Loucy (cell line): ENCODE data around the gene SMG7.

ENCODE experiments used
- H2AFZ ChIP-seq: fragments of 200-600 bp; sonication (generic); 2 replicates; pipeline ENCODE4 v1.6.0; 2016; ENCODE audit warnings: antibody characterized with exemption, mild to moderate bottlenecking, low read length, moderate library complexity
- H3F3A ChIP-seq: fragments of 200-600 bp; 2 replicates; pipeline ENCODE4 v1.6.0; 2016; ENCODE audit warnings: antibody characterized with exemption, low read depth, mild to moderate bottlenecking
- H3K27me3 ChIP-seq: fragments of 200-600 bp; sonication (generic); 2 replicates; pipeline ENCODE4 v1.6.1; 2014; ENCODE audit warnings: low read length, mild to moderate bottlenecking; ENCODE audit not compliant: insufficient read depth, poor library complexity, severe bottlenecking
- H3K36me3 ChIP-seq: fragments of 200-600 bp; sonication (generic); 2 replicates; pipeline ENCODE4 v1.6.1; 2016; ENCODE audit warnings: low read length; ENCODE audit not compliant: insufficient read depth
- H3K4me1 ChIP-seq: fragments of 200-600 bp; sonication (generic); 2 replicates; pipeline ENCODE4 v1.5.1; 2014; ENCODE audit warnings: low read length, mild to moderate bottlenecking; ENCODE audit not compliant: insufficient read depth, poor library complexity, severe bottlenecking
- H3K4me2 ChIP-seq: fragments of 200-600 bp; sonication (generic); 2 replicates; pipeline ENCODE4 v1.6.0; 2014; ENCODE audit warnings: antibody characterized with exemption, low read length, low read depth, mild to moderate bottlenecking; ENCODE audit not compliant: poor library complexity, severe bottlenecking
- H3K4me3 ChIP-seq: fragments of 200-600 bp; sonication (generic); 2 replicates; pipeline ENCODE4 v1.5.1; 2014; ENCODE audit warnings: low read length, mild to moderate bottlenecking, mixed read lengths; ENCODE audit not compliant: poor library complexity, severe bottlenecking
- H3K79me2 ChIP-seq: fragments of 200-600 bp; sonication (generic); 2 replicates; pipeline ENCODE4 v1.6.1; 2014; ENCODE audit warnings: low read length; ENCODE audit not compliant: insufficient read depth
- H3K9ac ChIP-seq: fragments of 200-600 bp; sonication (generic); 2 replicates; pipeline ENCODE4 v1.6.0; 2014; ENCODE audit warnings: mild to moderate bottlenecking, low read depth, low read length, moderate library complexity; ENCODE audit not compliant: poor library complexity, severe bottlenecking
- H3K9me2 ChIP-seq: fragments of 200-600 bp; sonication (generic); replicated peaks from 2 replicates; pipeline ENCODE4 v1.6.1; 2016; ENCODE audit warnings: low read depth, low read length, mixed read lengths
- H3K9me3 ChIP-seq: fragments of 200-600 bp; sonication (generic); 2 replicates; pipeline ENCODE4 v1.6.1; 2014; ENCODE audit warnings: mild to moderate bottlenecking, antibody characterized with exemption, low read length, low read depth; ENCODE audit not compliant: insufficient read depth
- H4K20me1 ChIP-seq: fragments of 200-600 bp; sonication (generic); 2 replicates; pipeline ENCODE4 v1.6.0; 2014; ENCODE audit warnings: antibody characterized with exemption, low read length, mild to moderate bottlenecking; ENCODE audit not compliant: insufficient read depth, poor library complexity, severe bottlenecking
- EZH2phosphoT487 ChIP-seq: fragments of 200-600 bp; IDR thresholded peaks from 2 replicates; pipeline ENCODE4 v1.6.1; 2018; ENCODE audit warnings: antibody characterized with exemption, mild to moderate bottlenecking, moderate library complexity, borderline replicate concordance
- TF ChIP-seq, protein P1 (sequence below): fragments of 200-600 bp; sonication (generic); conservative IDR thresholded peaks from 2 replicates; pipeline ENCODE4 v1.5.1; 2014; ENCODE audit warnings: mild to moderate bottlenecking, antibody characterized with exemption, low read length

The SMG7 gene

GRCh38 chr1:183493540-183494245 is 21.4 kb downstream of the SMG7 start:
- Histone ChIP-seq H3K9me2 (no peaks in the 10 kb centered on the region), H3K4me2 (no peak overlapping the region), H3K79me2 (peaks cover 94% of the 10 kb centered on the region), H3K9me3 (no peaks in the 10 kb centered on the region), H3K4me3 (no peak overlapping the region), H3F3A (no peaks in the 10 kb centered on the region), H3K4me1 (peaks cover 12% of the 10 kb centered on the region), H3K36me3 (no peaks in the 10 kb centered on the region; the same call in 1 of the 2 replicates), H3K27me3 (no peaks in the 10 kb centered on the region), H2AFZ (no peak overlapping the region), H4K20me1 (peaks cover 88% of the 10 kb centered on the region), H3K9ac (no peak overlapping the region)
- no peak for TF ChIP-seq EZH2phosphoT487
- TF ChIP-seq, protein P1, sequence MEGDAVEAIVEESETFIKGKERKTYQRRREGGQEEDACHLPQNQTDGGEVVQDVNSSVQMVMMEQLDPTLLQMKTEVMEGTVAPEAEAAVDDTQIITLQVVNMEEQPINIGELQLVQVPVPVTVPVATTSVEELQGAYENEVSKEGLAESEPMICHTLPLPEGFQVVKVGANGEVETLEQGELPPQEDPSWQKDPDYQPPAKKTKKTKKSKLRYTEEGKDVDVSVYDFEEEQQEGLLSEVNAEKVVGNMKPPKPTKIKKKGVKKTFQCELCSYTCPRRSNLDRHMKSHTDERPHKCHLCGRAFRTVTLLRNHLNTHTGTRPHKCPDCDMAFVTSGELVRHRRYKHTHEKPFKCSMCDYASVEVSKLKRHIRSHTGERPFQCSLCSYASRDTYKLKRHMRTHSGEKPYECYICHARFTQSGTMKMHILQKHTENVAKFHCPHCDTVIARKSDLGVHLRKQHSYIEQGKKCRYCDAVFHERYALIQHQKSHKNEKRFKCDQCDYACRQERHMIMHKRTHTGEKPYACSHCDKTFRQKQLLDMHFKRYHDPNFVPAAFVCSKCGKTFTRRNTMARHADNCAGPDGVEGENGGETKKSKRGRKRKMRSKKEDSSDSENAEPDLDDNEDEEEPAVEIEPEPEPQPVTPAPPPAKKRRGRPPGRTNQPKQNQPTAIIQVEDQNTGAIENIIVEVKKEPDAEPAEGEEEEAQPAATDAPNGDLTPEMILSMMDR, result no peak

DNA sequence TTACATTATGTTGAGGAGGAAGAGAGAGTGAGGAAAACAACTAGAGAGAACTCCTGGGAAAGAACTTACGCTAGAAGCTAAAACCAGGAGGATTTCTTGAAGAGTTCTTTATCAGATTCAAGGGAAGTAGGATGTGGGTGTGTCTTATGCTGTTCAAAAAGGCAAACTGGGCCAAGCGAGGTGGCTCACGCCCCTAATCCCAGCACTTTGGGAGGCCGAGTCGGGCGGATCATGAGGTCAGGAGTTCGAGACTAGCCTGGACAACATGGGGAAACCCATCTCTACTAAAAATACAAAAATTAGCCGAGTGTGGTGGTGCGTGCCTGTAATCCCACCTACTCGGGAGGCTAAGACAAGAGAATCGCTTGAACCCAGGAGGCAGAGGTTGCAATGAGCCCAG is 23.1 kb downstream of the SMG7 start:
- H4K20me1 ChIP-seq, result peaks cover 88% of the 10 kb centered on the region
- no peaks in the 10 kb centered on the region for H3K9me3 ChIP-seq
- no peak overlapping the region for H3K4me3 ChIP-seq

GRCh38 chr1:183497218-183497617 is 24.9 kb downstream of the SMG7 start:
- TF ChIP-seq, protein P1, result no peak
- TF ChIP-seq EZH2phosphoT487, result no peak
- Histone ChIP-seq H3F3A (no peaks in the 10 kb centered on the region), H2AFZ (no peak overlapping the region), H3K9ac (no peak overlapping the region), H3K4me1 (peaks cover 12% of the 10 kb centered on the region), H3K9me3 (no peaks in the 10 kb centered on the region), H3K4me3 (no peak overlapping the region), H3K27me3 (no peaks in the 10 kb centered on the region), H4K20me1 (peaks cover 91% of the 10 kb centered on the region), H3K79me2 (peaks cover 97% of the 10 kb centered on the region), H3K4me2 (no peak overlapping the region), H3K9me2 (no peaks in the 10 kb centered on the region), H3K36me3 (no peaks in the 10 kb centered on the region; the same call in 1 of the 2 replicates)

More for the DNA sequence above, 23.1 kb downstream of the SMG7 start:
- H3K27me3 ChIP-seq, result no peaks in the 10 kb centered on the region
- H3K9me2 ChIP-seq, result no peaks in the 10 kb centered on the region
- TF ChIP-seq, protein P1, result no peak
- TF ChIP-seq EZH2phosphoT487, result no peak
- H3K79me2 ChIP-seq, result peaks cover 95% of the 10 kb centered on the region
- H3K4me2 ChIP-seq, result no peak overlapping the region
- H3K9ac ChIP-seq, result no peak overlapping the region
- peaks cover 12% of the 10 kb centered on the region for H3K4me1 ChIP-seq
- no peaks in the 10 kb centered on the region for H3F3A ChIP-seq
- no peak overlapping the region for H2AFZ ChIP-seq
- no peaks in the 10 kb centered on the region; the same call in 1 of the 2 replicates for H3K36me3 ChIP-seq
